ENCODE data around the gene TXNDC17. TPM values are rescaled to one million over a fixed set of nuclear protein-coding genes. Genes with fewer than 3 reads are reported as not detected.
"Not testable (repeated sequence)": the region's sequence is repeated elsewhere in the genome, so short reads cannot be mapped to it uniquely, and the experiment has no call there.

The TXNDC17 gene
- total RNA-seq, 1 donor from 2014 or later, result 166 TPM

GRCh38 chr17:6684881-6685767 lies 44.3 kb downstream of the TXNDC17 start:
- no peak for DNase-seq

- no peak for DNase-seq
Measured at GRCh38 chr17:6686026-6686425, 45.2 kb downstream of the TXNDC17 start.

GRCh38 chr17:6688944-6689343 lies 48.1 kb downstream of the TXNDC17 start:
- no peak for DNase-seq

- DNase-seq, result no peak
Measured at GRCh38 chr17:6690641-6691040, 49.8 kb downstream of the TXNDC17 start.

- no peak for DNase-seq
Measured at GRCh38 chr17:6691546-6691945, 50.7 kb downstream of the TXNDC17 start.

GRCh38 chr17:6691958-6692357 lies 51.1 kb downstream of the TXNDC17 start:
- not testable (repeated sequence) for DNase-seq

Other genes starting within 250 kb of the TXNDC17 start
- gene AIPL1, start 205.9 kb upstream of the TXNDC17 start, total RNA-seq, result not detected in 2 replicates
- 7.8 and 62.4 TPM in 2 replicates for gene PIMREG, start 196.6 kb upstream of the TXNDC17 start, total RNA-seq
- 0.23 and 0.34 TPM in 2 replicates for gene PITPNM3, start 84.5 kb upstream of the TXNDC17 start, total RNA-seq
- gene KIAA0753, start 349 bp upstream of the TXNDC17 start, total RNA-seq, result 8.9 and 11.7 TPM in 2 replicates
- 7.0 and 8.5 TPM in 2 replicates for gene MED31, start 10.5 kb downstream of the TXNDC17 start, total RNA-seq
- gene C17orf100, start 10.7 kb downstream of the TXNDC17 start, total RNA-seq, result 0.42 and 0.85 TPM in 2 replicates
- gene SLC13A5, start 72.3 kb downstream of the TXNDC17 start, total RNA-seq, result not detected in 2 replicates
- gene XAF1, start 115.0 kb downstream of the TXNDC17 start, total RNA-seq, result 9.8 and 13.3 TPM in 2 replicates
- 3.7 and 4.3 TPM in 2 replicates for gene FBXO39, start 135.2 kb downstream of the TXNDC17 start, total RNA-seq
- not detected in 2 replicates for gene TEKT1, start 190.7 kb downstream of the TXNDC17 start, total RNA-seq